ENCODE measurements around the gene CMTM7.
A peak's percentile ranks its signal among the peaks of the same experiment; 100 is the strongest.

Gene CMTM7

GRCh38 chr3:32414522-32415202, 23.0 kb downstream of the CMTM7 start:
- Mint-ChIP-seq H3K27me3 (ENCODE audit: low read depth) (no peaks in the 10 kb centered on the region), H3K27ac (peak overlapping the region; percentile 89), H3K4me3 (peak overlapping the region; percentile 53), H3K4me1 (ENCODE audit: low read depth) (peaks cover 59% of the 10 kb centered on the region), H3K36me3 (ENCODE audit: low read depth) (peaks cover 24% of the 10 kb centered on the region), H3K9me3 (peaks cover 7% of the 10 kb centered on the region)
- peak; percentile 42 for DNase-seq (ENCODE audit: low spot score)

- Mint-ChIP-seq H3K27ac (peak overlapping the region; percentile 76), H3K27me3 (ENCODE audit: low read depth) (no peaks in the 10 kb centered on the region), H3K4me1 (ENCODE audit: low read depth) (peaks cover 82% of the 10 kb centered on the region), H3K36me3 (ENCODE audit: low read depth) (peaks cover 34% of the 10 kb centered on the region), H3K9me3 (peaks cover 7% of the 10 kb centered on the region), H3K4me3 (peak overlapping the region; percentile 55)
- DNase-seq (ENCODE audit: low spot score) = no peak
These were observed 28.1 kb downstream of the CMTM7 start for GRCh38 chr3:32419742-32420125.

GRCh38 chr3:32420126-32421038, 28.7 kb downstream of the CMTM7 start:
- peaks cover 7% of the 10 kb centered on the region for H3K9me3 Mint-ChIP-seq
- peak overlapping the region; percentile 55 for H3K4me3 Mint-ChIP-seq
- no peaks in the 10 kb centered on the region for H3K27me3 Mint-ChIP-seq (ENCODE audit: low read depth)

GRCh38 chr3:32421185-32421584, 29.5 kb downstream of the CMTM7 start:
- Mint-ChIP-seq H3K4me1 (ENCODE audit: low read depth) (peaks cover 75% of the 10 kb centered on the region), H3K4me3 (peak overlapping the region; percentile 55), H3K9me3 (peaks cover 7% of the 10 kb centered on the region), H3K36me3 (ENCODE audit: low read depth) (peaks cover 31% of the 10 kb centered on the region), H3K27me3 (ENCODE audit: low read depth) (no peaks in the 10 kb centered on the region), H3K27ac (peak overlapping the region; percentile 69)
- no peak for DNase-seq (ENCODE audit: low spot score)

More at GRCh38 chr3:32420126-32421038, 28.7 kb downstream of the CMTM7 start:
- Mint-ChIP-seq H3K36me3 (ENCODE audit: low read depth) (peaks cover 34% of the 10 kb centered on the region), H3K4me1 (ENCODE audit: low read depth) (peaks cover 80% of the 10 kb centered on the region), H3K27ac (peak overlapping the region; percentile 76)
- DNase-seq (ENCODE audit: low spot score) = no peak

GRCh38 chr3:32421991-32422859, 30.6 kb downstream of the CMTM7 start:
- H3K4me3 Mint-ChIP-seq = no peak overlapping the region
- H3K27ac Mint-ChIP-seq = no peak overlapping the region
- DNase-seq (ENCODE audit: low spot score) = no peak

GRCh38 chr3:32422943-32423342, 31.3 kb downstream of the CMTM7 start:
- peaks cover 7% of the 10 kb centered on the region for H3K9me3 Mint-ChIP-seq
- H3K4me1 Mint-ChIP-seq (ENCODE audit: low read depth) = peaks cover 75% of the 10 kb centered on the region
- DNase-seq (ENCODE audit: low spot score) = no peak
- no peak overlapping the region for H3K4me3 Mint-ChIP-seq
- peak overlapping the region; percentile 86 for H3K27ac Mint-ChIP-seq
- peaks cover 26% of the 10 kb centered on the region for H3K36me3 Mint-ChIP-seq (ENCODE audit: low read depth)
- H3K27me3 Mint-ChIP-seq (ENCODE audit: low read depth) = no peaks in the 10 kb centered on the region

More at GRCh38 chr3:32421991-32422859, 30.6 kb downstream of the CMTM7 start:
- H3K9me3 Mint-ChIP-seq = peaks cover 7% of the 10 kb centered on the region
- no peaks in the 10 kb centered on the region for H3K27me3 Mint-ChIP-seq (ENCODE audit: low read depth)
- peaks cover 26% of the 10 kb centered on the region for H3K36me3 Mint-ChIP-seq (ENCODE audit: low read depth)
- peaks cover 73% of the 10 kb centered on the region for H3K4me1 Mint-ChIP-seq (ENCODE audit: low read depth)

GRCh38 chr3:32423534-32423933, 31.9 kb downstream of the CMTM7 start:
- Mint-ChIP-seq H3K9me3 (peaks cover 7% of the 10 kb centered on the region), H3K36me3 (ENCODE audit: low read depth) (peaks cover 23% of the 10 kb centered on the region), H3K27me3 (ENCODE audit: low read depth) (no peaks in the 10 kb centered on the region), H3K4me3 (no peak overlapping the region), H3K4me1 (ENCODE audit: low read depth) (peaks cover 75% of the 10 kb centered on the region), H3K27ac (peak overlapping the region; percentile 86)
- DNase-seq (ENCODE audit: low spot score) = peak; percentile 3

- Mint-ChIP-seq H3K36me3 (ENCODE audit: low read depth) (peaks cover 20% of the 10 kb centered on the region), H3K27me3 (ENCODE audit: low read depth) (no peaks in the 10 kb centered on the region), H3K4me3 (peak overlapping the region; percentile 54), H3K9me3 (peaks cover 5% of the 10 kb centered on the region), H3K4me1 (ENCODE audit: low read depth) (peaks cover 76% of the 10 kb centered on the region), H3K27ac (peak overlapping the region; percentile 86)
- DNase-seq (ENCODE audit: low spot score) = peak; percentile 4
These were observed 32.4 kb downstream of the CMTM7 start for GRCh38 chr3:32423956-32424557.

GRCh38 chr3:32424581-32425250, 33.1 kb downstream of the CMTM7 start:
- H3K27me3 Mint-ChIP-seq (ENCODE audit: low read depth) = no peaks in the 10 kb centered on the region
- peaks cover 16% of the 10 kb centered on the region for H3K36me3 Mint-ChIP-seq (ENCODE audit: low read depth)
- DNase-seq (ENCODE audit: low spot score) = no peak
- H3K4me1 Mint-ChIP-seq (ENCODE audit: low read depth) = peaks cover 71% of the 10 kb centered on the region
- peak overlapping the region; percentile 60 for H3K4me3 Mint-ChIP-seq
- H3K27ac Mint-ChIP-seq = peak overlapping the region; percentile 87
- no peaks in the 10 kb centered on the region for H3K9me3 Mint-ChIP-seq

GRCh38 chr3:32428092-32429068, 36.7 kb downstream of the CMTM7 start:
- peak overlapping the region; percentile 76 for H3K4me3 Mint-ChIP-seq
- H3K27ac Mint-ChIP-seq = peak overlapping the region; percentile 91
- peaks cover 73% of the 10 kb centered on the region for H3K4me1 Mint-ChIP-seq (ENCODE audit: low read depth)
- no peak for DNase-seq (ENCODE audit: low spot score)
- H3K27me3 Mint-ChIP-seq (ENCODE audit: low read depth) = no peaks in the 10 kb centered on the region
- H3K36me3 Mint-ChIP-seq (ENCODE audit: low read depth) = peaks cover 13% of the 10 kb centered on the region
- H3K9me3 Mint-ChIP-seq = no peaks in the 10 kb centered on the region

GRCh38 chr3:32430900-32431299, 39.2 kb downstream of the CMTM7 start:
- H3K27me3 Mint-ChIP-seq (ENCODE audit: low read depth) = no peaks in the 10 kb centered on the region
- H3K36me3 Mint-ChIP-seq (ENCODE audit: low read depth) = peaks cover 11% of the 10 kb centered on the region
- DNase-seq (ENCODE audit: low spot score) = no peak
- peak overlapping the region; percentile 99 for H3K27ac Mint-ChIP-seq
- peaks cover 66% of the 10 kb centered on the region for H3K4me1 Mint-ChIP-seq (ENCODE audit: low read depth)
- H3K9me3 Mint-ChIP-seq = no peaks in the 10 kb centered on the region
- H3K4me3 Mint-ChIP-seq = peak overlapping the region; percentile 57

- peaks cover 72% of the 10 kb centered on the region for H3K4me1 Mint-ChIP-seq (ENCODE audit: low read depth)
- H3K27me3 Mint-ChIP-seq (ENCODE audit: low read depth) = no peaks in the 10 kb centered on the region
- peaks cover 11% of the 10 kb centered on the region for H3K36me3 Mint-ChIP-seq (ENCODE audit: low read depth)
- H3K9me3 Mint-ChIP-seq = no peaks in the 10 kb centered on the region
- H3K27ac Mint-ChIP-seq = peak overlapping the region; percentile 99
- peak overlapping the region; percentile 57 for H3K4me3 Mint-ChIP-seq
- DNase-seq (ENCODE audit: low spot score) = no peak
These were observed 39.8 kb downstream of the CMTM7 start for GRCh38 chr3:32431481-32431880.

Data from T-helper 2 cell treated with Interferon-gamma antibody and Interleukin-4, amounts not matched to agents 5 μg/mL and 100 μg/mL, for 36 hours (primary cell).